Calu3 (cell line): ENCODE data around the gene NEMF. TPM values are rescaled to one million over a fixed set of nuclear protein-coding genes. Genes with fewer than 3 reads are reported as not detected.
"Not testable (repeated sequence)": the region's sequence is repeated elsewhere in the genome, so short reads cannot be mapped to it uniquely, and the experiment has no call there.

Experiments used
- BruUV-seq: library from RNA; stranded (reverse); fragments of 400-500 nt; replicated peaks from 2 replicates; lab custom pipeline; 2021; lab: Mats Ljungman, UMichigan
- CTCF ChIA-PET: fragments of 300-600 bp; sonication (Branson Sonifier 250); formaldehyde crosslinking; loops from one replicate; lab custom pipeline; 2022; ENCODE audit warnings: antibody characterized with exemption; lab: Charles Lee
- DNase-seq: peaks from one replicate; pipeline ENCODE4 v3.0.0; 2022
- H3K27ac Mint-ChIP-seq: one replicate; pipeline ENCODE4 v1.8.0; 2022; ENCODE audit warnings: mixed read lengths; ENCODE audit not compliant: unreplicated experiment
- H3K27me3 Mint-ChIP-seq: one replicate; pipeline ENCODE4 v1.8.0; 2022; ENCODE audit warnings: mixed read lengths; ENCODE audit not compliant: unreplicated experiment
- H3K36me3 Mint-ChIP-seq: one replicate; pipeline ENCODE4 v1.8.0; 2022; ENCODE audit warnings: mild to moderate bottlenecking, moderate library complexity, mixed read lengths; ENCODE audit not compliant: insufficient read depth, unreplicated experiment
- H3K4me1 Mint-ChIP-seq: one replicate; pipeline ENCODE4 v1.8.0; 2022; ENCODE audit warnings: mild to moderate bottlenecking, low read depth, mixed read lengths; ENCODE audit not compliant: unreplicated experiment
- H3K4me3 Mint-ChIP-seq: one replicate; pipeline ENCODE4 v1.8.0; 2022; ENCODE audit warnings: mild to moderate bottlenecking, low read depth, moderate library complexity, mixed read lengths; ENCODE audit not compliant: unreplicated experiment
- H3K9me3 Mint-ChIP-seq: one replicate; pipeline ENCODE4 v1.8.0; 2022; ENCODE audit warnings: low read depth, mixed read lengths; ENCODE audit not compliant: unreplicated experiment
- CTCF ChIP-seq: fragments of 200-600 bp; IDR thresholded peaks from one replicate; pipeline ENCODE4 v1.8.0; 2022; ENCODE audit warnings: antibody characterized with exemption; ENCODE audit not compliant: unreplicated experiment
- intact Hi-C: fragments of 100-400 bp; cut with micrococcal nuclease; formaldehyde crosslinking; loops from one replicate; pipeline ENCODE4 v1.10.0; 2022; ENCODE audit not compliant: unreplicated experiment
- total RNA-seq: library from RNA; stranded (reverse); gene quantifications from 2 replicates; pipeline ENCODE4 v1.2.3, GENCODE V29; 2022

NEMF gene
- total RNA-seq, 1 experiment from 2014 or later: 77.7 TPM

GRCh38 chr14:49879646-49880204, 27.1 kb upstream of the NEMF start:
- intact Hi-C loops: no loop called here
- H3K27me3 Mint-ChIP-seq: no peaks in the 10 kb centered on the region
- no peak overlapping the region for H3K4me3 Mint-ChIP-seq
- DNase-seq: peak; percentile 60
- CTCF ChIA-PET: interaction anchor here (0.5 to 1.5 kb wide), 7 partner anchors 11 to 228 kb away, joined by 3 to 10 read pairs (median 4); partner anchors contain the start of gene ARF6
- BruUV-seq: no TSS peak
- peaks cover 19% of the 10 kb centered on the region for H3K4me1 Mint-ChIP-seq
- no peaks in the 10 kb centered on the region for H3K36me3 Mint-ChIP-seq
- TF ChIP-seq CTCF: peak; percentile 56
- no peaks in the 10 kb centered on the region for H3K9me3 Mint-ChIP-seq
- no peak overlapping the region for H3K27ac Mint-ChIP-seq

- Mint-ChIP-seq H3K27me3 (no peaks in the 10 kb centered on the region), H3K4me1 (peaks cover 26% of the 10 kb centered on the region), H3K9me3 (no peaks in the 10 kb centered on the region), H3K27ac (peak overlapping the region; percentile 38), H3K4me3 (no peak overlapping the region), H3K36me3 (no peaks in the 10 kb centered on the region)
- DNase-seq: no peak
- BruUV-seq: no TSS peak
- CTCF ChIA-PET: no interaction called here
- no peak for TF ChIP-seq CTCF
- intact Hi-C loops: no loop called here
Measured at GRCh38 chr14:49876563-49877127, 24.1 kb upstream of the NEMF start.

- no TSS peak for BruUV-seq
- intact Hi-C loops: no loop called here
- TF ChIP-seq CTCF: no peak
- peak overlapping the region; percentile 38 for H3K27ac Mint-ChIP-seq
- peak overlapping the region; percentile 9 for H3K4me3 Mint-ChIP-seq
- H3K4me1 Mint-ChIP-seq: peaks cover 23% of the 10 kb centered on the region
- CTCF ChIA-PET: no interaction called here
- H3K9me3 Mint-ChIP-seq: no peaks in the 10 kb centered on the region
- DNase-seq: peak; percentile 12
- no peaks in the 10 kb centered on the region for H3K36me3 Mint-ChIP-seq
- no peaks in the 10 kb centered on the region for H3K27me3 Mint-ChIP-seq
Measured at GRCh38 chr14:49875640-49876198, 23.1 kb upstream of the NEMF start.

GRCh38 chr14:49873548-49873947, 21.0 kb upstream of the NEMF start:
- peak; percentile 28 for DNase-seq
- H3K4me3 Mint-ChIP-seq, CTCF ChIA-PET, intact Hi-C loops, H3K9me3 Mint-ChIP-seq, H3K27ac Mint-ChIP-seq, H3K36me3 Mint-ChIP-seq, H3K27me3 Mint-ChIP-seq, BruUV-seq: not testable (repeated sequence)
- H3K4me1 Mint-ChIP-seq: peaks cover 20% of the 10 kb centered on the region

- BruUV-seq: no TSS peak
- H3K27ac Mint-ChIP-seq: no peak overlapping the region
- no peak for TF ChIP-seq CTCF
- H3K4me3 Mint-ChIP-seq: no peak overlapping the region
- intact Hi-C loops: no loop called here
- no peaks in the 10 kb centered on the region for H3K27me3 Mint-ChIP-seq
- H3K4me1 Mint-ChIP-seq: peaks cover 18% of the 10 kb centered on the region
- H3K9me3 Mint-ChIP-seq: no peaks in the 10 kb centered on the region
- no peak for DNase-seq
- H3K36me3 Mint-ChIP-seq: peaks cover 14% of the 10 kb centered on the region
- CTCF ChIA-PET: interaction anchor here (0.7 kb wide), 1 partner anchor 197 kb away, joined by 4 read pairs; no protein-coding TSS in a partner anchor
Measured at GRCh38 chr14:49870908-49871307, 18.3 kb upstream of the NEMF start.
